Activated T-cell treated with anti-CD3 and anti-CD28 coated beads for 24 hours (primary cell): ENCODE data around the gene STOX2.
"Not testable (repeated sequence)": the region's sequence is repeated elsewhere in the genome, so short reads cannot be mapped to it uniquely, and the experiment has no call there.

ENCODE experiments used
- DNase-seq: peaks from one replicate; pipeline ENCODE4 v3.0.0-alpha.2; 2020; ENCODE audit warnings: low read depth

The STOX2 gene

GRCh38 chr4:184022679-184023383 is 117.7 kb downstream of the STOX2 start:
- no peak for DNase-seq

- no peak for DNase-seq
Observed at GRCh38 chr4:184024637-184025036, 119.5 kb downstream of the STOX2 start.

- DNase-seq, result no peak
Observed at GRCh38 chr4:184028561-184029374, 123.7 kb downstream of the STOX2 start.

- DNase-seq, result no peak
Observed at GRCh38 chr4:184030036-184030435, 124.9 kb downstream of the STOX2 start.

GRCh38 chr4:184030764-184031163 is 125.7 kb downstream of the STOX2 start:
- DNase-seq, result no peak

- DNase-seq, result no peak
Observed at GRCh38 chr4:184032091-184032490, 127.0 kb downstream of the STOX2 start.

- DNase-seq, result no peak
Observed at GRCh38 chr4:184039963-184040383, 134.9 kb downstream of the STOX2 start.

GRCh38 chr4:184041156-184041555 is 136.0 kb downstream of the STOX2 start:
- DNase-seq, result no peak

GRCh38 chr4:184046148-184046547 is 141.0 kb downstream of the STOX2 start:
- no peak for DNase-seq

- DNase-seq, result not testable (repeated sequence)
Observed at GRCh38 chr4:184051262-184051661, 146.2 kb downstream of the STOX2 start.

GRCh38 chr4:184052616-184053015 is 147.5 kb downstream of the STOX2 start:
- DNase-seq, result no peak

- DNase-seq, result no peak
Observed at GRCh38 chr4:184053434-184053833, 148.3 kb downstream of the STOX2 start.

- DNase-seq, result no peak
Observed at GRCh38 chr4:184056877-184057276, 151.8 kb downstream of the STOX2 start.

GRCh38 chr4:184058026-184058425 is 152.9 kb downstream of the STOX2 start:
- no peak for DNase-seq

- DNase-seq, result no peak
Observed at GRCh38 chr4:184059099-184059498, 154.0 kb downstream of the STOX2 start.

- DNase-seq, result no peak
Observed at GRCh38 chr4:184061582-184061981, 156.5 kb downstream of the STOX2 start.

- DNase-seq, result no peak
Observed at GRCh38 chr4:184062769-184063168, 157.7 kb downstream of the STOX2 start.

GRCh38 chr4:184064877-184065276 is 159.8 kb downstream of the STOX2 start:
- no peak for DNase-seq

GRCh38 chr4:184066584-184067300 is 161.6 kb downstream of the STOX2 start:
- no peak for DNase-seq

GRCh38 chr4:184067931-184068554 is 162.9 kb downstream of the STOX2 start:
- DNase-seq, result no peak
